Left colon (tissue), 2 donors: ENCODE data around the gene LHX2. TPM values are rescaled to one million over a fixed set of nuclear protein-coding genes. Genes with fewer than 3 reads are reported as not detected.

Experiments used
- ATAC-seq: fragments of 200-7000 bp; cut with Tn5 transposase; one replicate; pipeline ENCODE4 v1.9.1; 2020; ENCODE audit warnings: mild to moderate bottlenecking, moderate library complexity
- DNase-seq, 2 donors: peaks; one replicate each; pipeline ENCODE4 v3.0.0-alpha.2; 2020
- intact Hi-C, 2 donors: fragments of 100-400 bp; cut with DNase I in 1 of 2; cut with micrococcal nuclease in 1 of 2; formaldehyde crosslinking; loops; one replicate each; pipeline versions ENCODE4 v1.11.2 to v1.14.0; 2022; cut with DNase I, micrococcal nuclease
- total RNA-seq, 2 donors: library from RNA; stranded (reverse); fragmentation: NEBNext Ultra II Directional; extraction: Animal tissue kit (Norgen Biotek cat#: 25700); gene quantifications; one replicate each; pipeline ENCODE4 v1.2.1, GENCODE V29; 2021
- donor health status: DM: no; HTN: no; CAD: no.
- donor health status: DM: yes; HTN: yes; CAD: no.

Gene LHX2
- total RNA-seq, 2 donors from 2014 or later = not detected

GRCh38 chr9:123998278-123998925 is 13.2 kb upstream of the LHX2 start:
- ATAC-seq (no peak), DNase-seq (no peak)
- intact Hi-C loops = no loop called here

GRCh38 chr9:123998970-123999621 is 12.5 kb upstream of the LHX2 start:
- intact Hi-C loops = no loop called here
- DNase-seq (no peak), ATAC-seq (no peak)

- DNase-seq = no peak
- intact Hi-C loops = no loop called here
- no peak for ATAC-seq
These were observed 11.9 kb upstream of the LHX2 start for GRCh38 chr9:123999661-124000060.

- intact Hi-C loops = no loop called here
- ATAC-seq (peak; percentile 23), DNase-seq (no peak)
These were observed 11.3 kb upstream of the LHX2 start for GRCh38 chr9:124000161-124000783.

GRCh38 chr9:124000784-124001457 is 10.6 kb upstream of the LHX2 start:
- DNase-seq (no peak), ATAC-seq (no peak)
- intact Hi-C loops = no loop called here

GRCh38 chr9:124001458-124001799 is 10.1 kb upstream of the LHX2 start:
- intact Hi-C loops = no loop called here
- DNase-seq (no peak), ATAC-seq (no peak)

- DNase-seq = no peak
- intact Hi-C loops = no loop called here
- no peak for ATAC-seq
These were observed 9.6 kb upstream of the LHX2 start for GRCh38 chr9:124001866-124002525.

- DNase-seq (no peak), ATAC-seq (no peak)
- intact Hi-C loops = no loop called here
These were observed 7.8 kb upstream of the LHX2 start for GRCh38 chr9:124003636-124004349.

- intact Hi-C loops = no loop called here
These were observed 7.0 kb upstream of the LHX2 start for GRCh38 chr9:124004593-124004992.

GRCh38 chr9:124005029-124005771 is 6.4 kb upstream of the LHX2 start:
- no peak for DNase-seq
- no peak for ATAC-seq
- intact Hi-C loops = no loop called here

More at GRCh38 chr9:124004593-124004992, 7.0 kb upstream of the LHX2 start:
- ATAC-seq (no peak), DNase-seq (no peak)

GRCh38 chr9:124006448-124007361 is 4.9 kb upstream of the LHX2 start:
- intact Hi-C loops = no loop called here

GRCh38 chr9:124007565-124008302 is 3.8 kb upstream of the LHX2 start:
- ATAC-seq (no peak), DNase-seq (no peak)
- intact Hi-C loops = no loop called here

More at GRCh38 chr9:124006448-124007361, 4.9 kb upstream of the LHX2 start:
- DNase-seq (no peak), ATAC-seq (no peak)

- intact Hi-C loops = no loop called here
- DNase-seq (no peak), ATAC-seq (no peak)
These were observed 3.3 kb upstream of the LHX2 start for GRCh38 chr9:124008303-124008693.

- intact Hi-C loops = no loop called here
- no peak for ATAC-seq
- no peak for DNase-seq
These were observed 2.7 kb upstream of the LHX2 start for GRCh38 chr9:124008694-124009530.

GRCh38 chr9:124009531-124010217 is 1.9 kb upstream of the LHX2 start:
- intact Hi-C loops = no loop called here
- ATAC-seq = no peak
- DNase-seq = no peak
